Bone marrow (tissue), 2 donors: Measurements from ENCODE around the gene OR2AE1.
A peak's percentile ranks its signal among the peaks of the same experiment; 100 is the strongest.
"Not testable (repeated sequence)": the region's sequence is repeated elsewhere in the genome, so short reads cannot be mapped to it uniquely, and the experiment has no call there.

ENCODE experiments used
- DNase-seq, 2 donors: peaks; one replicate each; lab custom pipeline; 2025; lab: John Stamatoyannopoulos, UW

Gene OR2AE1, protein sequence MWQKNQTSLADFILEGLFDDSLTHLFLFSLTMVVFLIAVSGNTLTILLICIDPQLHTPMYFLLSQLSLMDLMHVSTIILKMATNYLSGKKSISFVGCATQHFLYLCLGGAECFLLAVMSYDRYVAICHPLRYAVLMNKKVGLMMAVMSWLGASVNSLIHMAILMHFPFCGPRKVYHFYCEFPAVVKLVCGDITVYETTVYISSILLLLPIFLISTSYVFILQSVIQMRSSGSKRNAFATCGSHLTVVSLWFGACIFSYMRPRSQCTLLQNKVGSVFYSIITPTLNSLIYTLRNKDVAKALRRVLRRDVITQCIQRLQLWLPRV

DNA sequence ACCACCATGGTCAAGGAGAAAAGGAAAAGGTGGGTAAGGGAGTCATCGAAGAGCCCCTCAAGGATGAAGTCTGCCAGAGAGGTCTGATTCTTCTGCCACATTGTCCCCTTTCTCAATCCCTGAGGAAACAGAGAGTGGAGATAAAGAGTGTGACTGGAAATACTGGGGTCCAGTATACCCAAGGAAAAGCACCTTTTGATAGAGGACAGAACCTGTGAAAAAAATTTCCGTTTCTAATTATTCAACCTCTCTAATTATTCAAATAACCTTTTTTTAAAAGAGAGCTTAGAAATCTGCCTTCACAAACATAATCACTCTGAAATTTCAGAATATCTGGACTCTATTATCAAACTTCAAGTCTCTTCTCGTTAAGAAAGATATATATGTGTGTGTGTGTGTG lies at the start of gene OR2AE1:
OR2AE1 (minus strand) TSS at position 101 of the 400 bp plus-strand sequence; CDS start at position 101, 0 bp downstream.
- DNase-seq, result no peak

DNA sequence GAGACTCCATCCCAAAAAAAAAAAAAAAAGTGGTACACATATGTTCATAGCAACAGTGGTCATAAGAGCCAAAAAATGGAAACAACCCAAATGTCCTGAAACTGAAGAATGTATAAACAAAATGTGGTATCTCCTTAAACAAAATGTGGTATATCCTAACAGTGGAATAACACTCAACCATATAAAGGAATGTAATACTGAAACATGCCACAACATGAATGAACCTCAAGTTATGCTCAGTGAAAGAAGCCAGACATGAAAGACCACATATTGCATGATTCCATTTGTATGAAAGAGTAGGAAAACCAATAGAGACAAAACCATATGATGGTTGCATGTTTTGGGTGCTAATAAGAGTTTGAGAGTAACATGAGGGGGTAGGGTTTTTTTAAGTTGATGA lies 49.5 kb upstream of the OR2AE1 start:
- DNase-seq, result no peak

DNA sequence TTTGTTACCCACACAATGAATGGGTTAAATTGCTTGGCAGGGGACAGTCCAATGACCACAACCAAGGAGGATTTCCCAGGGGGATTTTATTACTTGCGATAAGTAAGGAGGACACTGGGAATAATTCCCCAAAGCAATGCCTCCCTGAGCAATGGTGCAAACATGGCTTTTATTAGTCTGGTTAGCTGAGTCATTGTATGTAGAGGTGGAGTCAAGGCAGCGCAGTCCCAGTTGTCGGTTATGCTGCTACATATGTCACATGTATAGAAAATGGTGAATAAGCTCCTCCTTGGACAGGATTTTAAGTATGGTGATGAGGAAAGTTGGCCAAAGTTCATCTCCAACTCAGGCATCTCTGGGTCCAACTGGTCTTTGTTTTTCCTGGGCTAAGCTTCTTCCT lies 46.4 kb upstream of the OR2AE1 start:
- DNase-seq, result no peak

DNA sequence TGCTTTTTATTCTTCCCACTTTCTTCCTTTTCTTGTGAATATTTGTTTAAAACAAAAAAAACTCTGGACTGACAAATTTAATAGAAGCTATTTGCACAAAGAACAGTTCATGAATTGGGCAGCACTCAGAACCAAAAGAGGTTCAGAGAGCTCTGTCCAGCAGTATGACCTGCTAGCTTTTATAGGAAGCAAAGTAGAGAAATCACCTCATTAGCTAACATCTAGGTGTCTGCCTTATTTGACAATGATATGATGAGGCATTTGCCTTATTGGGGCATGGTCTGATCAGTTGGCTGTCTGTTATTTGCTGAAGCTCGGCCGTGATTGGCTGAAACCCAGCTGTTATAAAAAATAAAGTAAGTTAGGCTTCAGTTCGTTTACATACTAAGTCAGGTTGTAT lies 43.3 kb upstream of the OR2AE1 start:
- no peak for DNase-seq

DNA sequence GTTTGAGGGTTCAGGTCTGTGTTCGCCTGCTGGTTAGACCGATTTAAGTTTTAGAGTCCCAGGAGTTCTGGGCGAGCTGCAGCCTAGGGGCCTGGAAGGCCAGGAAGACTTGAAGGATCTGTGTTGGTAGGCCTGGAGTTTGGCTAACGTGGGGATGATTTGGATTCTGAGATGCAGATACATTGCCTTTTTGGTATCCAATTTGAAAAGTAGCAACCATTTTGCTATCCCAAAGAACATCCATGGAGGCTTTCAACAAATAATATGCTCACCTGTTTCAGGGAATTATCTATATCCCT lies 42.9 kb upstream of the OR2AE1 start:
- no peak for DNase-seq

DNA sequence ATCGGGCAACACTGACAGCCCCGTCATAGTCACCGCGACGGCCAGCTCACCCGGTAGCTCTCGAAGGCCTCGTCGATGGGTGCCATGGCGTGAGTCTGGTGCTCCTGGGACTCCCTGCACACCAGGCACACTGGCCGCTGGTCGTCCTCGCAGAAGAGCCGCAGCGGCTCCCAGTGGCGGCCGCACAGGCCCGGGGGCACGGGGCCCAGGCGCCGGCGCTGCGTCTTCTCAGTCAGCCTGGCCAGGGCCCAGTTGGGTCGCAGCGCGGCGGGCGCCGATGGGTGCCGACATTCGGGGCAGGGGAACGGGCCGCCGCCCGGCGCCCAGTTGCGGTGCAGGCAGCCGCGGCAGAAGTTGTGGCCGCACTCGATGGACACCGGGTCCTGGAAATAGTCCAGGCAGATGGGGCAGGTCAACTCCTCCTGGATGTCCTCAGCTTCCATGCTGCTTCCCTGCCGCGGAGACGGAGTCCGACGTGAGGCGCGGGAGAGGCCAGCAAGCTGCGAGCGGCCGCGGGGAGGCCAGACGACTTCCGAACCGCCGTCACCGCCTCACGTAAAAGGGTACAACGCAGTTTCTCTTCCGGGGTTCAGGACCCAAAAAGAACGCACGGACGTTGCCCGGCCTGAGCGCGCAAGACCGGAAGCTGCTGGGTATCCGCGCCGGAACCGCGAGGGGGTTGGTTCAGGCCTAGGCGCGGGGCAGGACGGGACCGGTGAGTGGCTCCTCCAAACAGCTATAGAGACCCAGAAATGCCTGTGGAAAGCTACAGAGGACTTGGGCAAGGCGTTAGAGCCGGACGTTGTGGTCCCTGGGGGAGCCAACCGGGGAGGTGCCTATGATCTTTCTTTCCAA lies 42.4 kb upstream of the OR2AE1 start, which contains the start of gene TRIM4:
TRIM4 (minus strand) TSS at position 572 of the 855 bp plus-strand sequence; CDS start at position 443, 129 bp downstream.
- DNase-seq, result peak; percentile 79 to 88

DNA sequence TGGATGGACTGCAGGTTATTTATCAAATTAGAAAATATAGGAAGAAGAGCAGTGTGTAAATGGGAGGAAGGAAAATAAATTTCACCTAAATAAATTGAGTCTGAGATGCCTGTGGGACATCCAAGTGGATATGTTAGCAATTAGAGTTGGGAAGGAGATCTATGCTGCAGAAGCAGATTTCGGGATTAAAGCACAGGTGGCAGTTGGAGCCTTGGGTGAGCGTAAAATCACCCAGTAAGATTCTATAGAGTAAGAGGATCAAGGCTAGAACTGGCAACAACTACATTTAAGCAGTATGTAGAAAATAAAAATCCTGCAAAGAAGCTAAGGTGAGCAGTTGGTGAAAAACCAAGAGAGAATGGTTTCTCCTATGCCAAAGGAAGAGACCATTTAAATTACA lies 34.1 kb upstream of the OR2AE1 start:
- no peak for DNase-seq

DNA sequence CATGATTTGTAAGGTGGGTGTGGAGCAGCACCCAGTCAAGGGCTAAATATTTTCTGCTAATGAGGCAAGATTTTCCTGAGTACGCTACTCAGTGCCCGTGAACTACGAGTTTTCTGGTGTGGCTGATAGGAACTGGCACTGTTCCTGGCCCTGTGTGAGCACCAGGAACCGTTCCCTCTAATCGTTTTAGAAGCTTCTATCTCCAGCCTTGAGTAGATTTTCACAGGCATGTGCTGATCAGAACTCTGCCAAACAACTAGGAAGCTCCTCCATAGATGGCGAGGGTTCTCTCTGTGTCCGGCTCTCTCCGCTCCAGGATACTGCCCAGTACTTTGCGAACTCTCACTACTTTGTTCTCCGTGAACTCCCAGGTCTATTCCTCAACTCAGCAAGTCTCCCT lies 24.7 kb upstream of the OR2AE1 start:
- DNase-seq, result no peak

DNA sequence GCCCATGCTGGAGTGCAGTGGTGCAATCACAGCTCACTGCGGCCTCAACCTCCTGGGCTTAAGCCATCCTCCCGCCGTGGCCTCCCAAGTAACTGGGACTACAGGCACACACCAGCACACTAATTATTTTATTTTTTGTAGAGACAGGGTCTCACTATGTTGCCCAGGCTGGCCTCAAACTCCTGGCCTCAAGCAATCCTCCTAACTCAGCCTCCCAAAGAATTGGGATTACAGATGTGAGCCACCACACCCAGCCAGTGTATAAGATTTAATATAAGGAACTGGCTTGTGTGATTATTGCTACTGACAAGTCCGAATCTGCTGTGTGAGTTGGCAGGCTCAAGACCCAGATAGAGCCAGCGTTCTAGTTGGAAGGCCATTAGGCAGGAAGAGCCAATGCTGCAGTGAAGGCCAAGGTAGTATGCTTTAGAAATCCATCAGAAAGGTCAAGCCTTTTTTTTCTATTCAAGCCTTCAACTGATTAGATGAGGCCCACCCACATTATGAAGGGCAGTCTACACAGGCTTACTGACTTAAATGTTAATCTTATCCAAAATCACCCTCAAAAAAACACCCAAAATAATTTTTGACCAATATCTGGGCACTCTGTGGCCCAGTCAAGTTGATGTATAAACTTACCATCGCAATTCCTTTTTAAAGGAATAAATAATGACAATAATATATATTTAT lies 23.1 kb upstream of the OR2AE1 start:
- no peak for DNase-seq

DNA sequence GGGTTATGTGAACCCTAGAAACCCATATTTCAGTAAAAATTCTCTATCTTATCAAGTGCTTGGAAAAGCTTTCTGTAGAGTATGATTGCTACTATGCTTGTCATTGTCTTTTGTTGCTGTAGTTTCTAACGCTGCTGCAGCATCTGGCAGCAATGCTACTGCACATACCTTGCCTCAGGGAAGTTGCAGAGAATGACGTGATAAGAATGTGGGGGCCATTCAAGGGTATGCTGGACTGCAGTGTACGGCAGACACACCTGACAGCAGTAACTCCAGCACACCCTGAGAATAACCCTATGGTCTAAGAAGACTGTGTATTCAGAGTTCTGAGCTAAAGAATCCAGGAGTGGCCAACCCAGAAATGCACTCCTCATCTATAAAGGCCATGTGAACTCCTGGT lies 22.0 kb upstream of the OR2AE1 start:
- DNase-seq, result no peak

DNA sequence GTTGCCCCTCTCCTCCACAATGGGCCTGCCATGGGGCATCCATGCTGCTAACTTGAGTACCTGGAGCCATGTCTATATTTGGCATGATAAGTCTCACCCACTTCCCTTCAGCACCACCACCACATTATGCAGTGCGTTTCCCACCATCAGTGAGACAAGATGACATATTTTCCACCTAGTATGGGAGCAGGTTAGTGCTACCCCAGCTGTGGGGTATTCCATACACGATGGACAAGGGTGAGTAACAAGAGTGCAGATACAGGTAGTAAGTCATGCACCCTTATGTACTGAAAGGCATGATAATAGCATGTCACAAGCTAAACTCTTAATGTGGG lies 21.2 kb upstream of the OR2AE1 start:
- no peak for DNase-seq

DNA sequence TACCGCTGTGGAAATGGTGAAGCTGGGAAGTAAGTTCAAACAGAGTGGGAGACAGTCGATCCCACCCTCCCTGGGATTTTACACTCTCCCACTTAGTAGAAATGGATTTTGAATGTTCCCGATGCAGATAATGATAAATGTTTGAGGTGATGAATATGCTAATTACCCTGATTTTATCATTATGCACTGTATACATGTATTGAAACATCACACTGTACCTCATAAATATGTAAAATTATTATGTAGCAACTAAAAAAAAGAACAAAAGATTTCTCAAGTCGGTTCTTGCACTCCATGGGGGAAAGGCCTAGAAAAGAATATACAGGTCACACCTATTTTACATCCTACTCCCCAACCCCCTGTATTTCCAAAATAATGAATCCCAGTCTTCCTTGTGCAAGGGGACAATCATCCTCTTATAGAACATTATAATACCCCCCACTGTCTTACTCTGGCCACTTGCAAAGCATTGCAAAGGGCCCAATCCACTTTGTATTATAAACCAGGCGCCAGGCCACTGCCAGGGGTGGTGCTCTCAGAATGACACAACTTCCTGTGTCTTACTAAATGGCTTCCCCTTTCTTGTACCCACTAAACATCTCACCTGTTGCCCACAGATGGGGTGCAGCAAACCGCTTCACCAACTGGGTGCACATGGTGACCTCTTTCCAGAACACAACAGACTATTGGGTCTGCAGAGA lies 20.6 kb upstream of the OR2AE1 start:
- no peak for DNase-seq

DNA sequence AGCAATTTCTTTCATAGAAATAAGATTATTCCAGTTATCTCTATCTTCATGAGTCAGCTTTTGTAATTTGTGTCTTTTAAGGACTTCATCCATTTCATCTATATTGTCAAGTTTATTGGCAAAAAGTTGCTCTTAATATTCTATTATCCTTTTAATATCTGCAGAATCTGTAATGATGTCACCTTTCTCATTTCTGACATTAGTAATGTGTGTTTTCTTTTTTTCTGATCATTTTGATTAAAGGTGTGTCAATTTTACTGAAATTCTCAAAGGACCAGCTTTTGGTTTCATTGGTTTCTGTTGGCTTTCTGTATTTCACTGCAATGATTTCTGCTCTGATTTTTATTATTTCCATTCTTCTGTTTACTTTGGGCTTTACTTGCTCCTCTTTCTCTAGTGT lies 17.9 kb upstream of the OR2AE1 start:
- DNase-seq, result no peak

DNA sequence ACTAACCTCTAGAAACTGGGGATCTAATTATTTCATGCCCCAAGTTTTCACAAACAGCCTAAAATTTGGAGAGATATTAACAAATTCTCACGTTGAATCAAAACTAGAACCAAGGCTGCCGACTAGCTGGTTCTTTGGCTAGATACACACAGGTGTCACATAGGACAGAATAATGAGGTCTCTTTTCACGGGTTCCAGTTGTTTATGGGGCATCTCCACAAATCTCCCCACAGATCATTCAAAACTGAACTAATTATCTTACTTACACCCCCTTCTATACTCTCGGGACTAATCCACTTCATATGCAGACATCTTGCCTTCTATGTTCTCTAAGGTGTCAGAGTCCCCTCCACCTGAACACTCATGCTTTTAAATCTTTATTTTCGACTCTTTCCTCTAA lies 16.4 kb upstream of the OR2AE1 start:
- DNase-seq, result no peak

DNA sequence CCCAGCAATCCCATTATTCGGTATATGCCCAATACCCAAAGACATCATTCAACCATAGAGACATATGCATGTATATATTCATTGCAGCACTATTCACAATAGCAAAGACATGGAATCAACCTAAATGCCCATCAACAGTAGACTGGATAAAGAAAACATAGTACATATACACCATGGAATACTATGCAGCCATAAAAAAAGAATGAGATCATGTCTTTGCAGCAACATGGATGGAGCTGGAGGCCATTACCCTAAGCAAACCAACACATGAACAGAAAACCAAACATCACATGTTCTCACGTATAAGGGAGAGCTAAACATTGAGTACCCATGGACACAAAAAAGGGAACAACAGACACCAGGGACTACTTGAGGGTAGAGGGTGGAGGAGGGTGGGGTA lies 13.5 kb upstream of the OR2AE1 start:
- DNase-seq, result not testable (repeated sequence)

DNA sequence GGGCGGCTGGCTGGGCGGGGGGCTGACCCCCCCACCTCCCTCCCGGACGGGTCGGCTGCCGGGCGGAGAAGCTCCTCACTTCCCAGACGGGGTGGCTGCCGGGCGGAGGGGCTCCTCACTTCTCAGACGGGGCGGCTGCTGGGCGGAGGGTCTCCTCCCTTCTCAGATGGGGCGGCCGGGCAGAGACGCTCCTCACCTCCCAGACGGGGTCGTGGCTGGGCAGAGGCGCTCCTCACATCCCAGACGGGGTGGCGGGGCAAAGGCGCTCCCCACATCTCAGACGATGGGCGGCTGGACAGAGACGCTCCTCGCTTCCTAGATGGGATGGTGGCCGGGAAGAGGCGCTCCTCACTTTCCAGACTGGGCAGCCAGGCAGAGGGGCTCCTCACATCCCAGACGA lies 11.5 kb upstream of the OR2AE1 start:
- DNase-seq, result not testable (repeated sequence)

DNA sequence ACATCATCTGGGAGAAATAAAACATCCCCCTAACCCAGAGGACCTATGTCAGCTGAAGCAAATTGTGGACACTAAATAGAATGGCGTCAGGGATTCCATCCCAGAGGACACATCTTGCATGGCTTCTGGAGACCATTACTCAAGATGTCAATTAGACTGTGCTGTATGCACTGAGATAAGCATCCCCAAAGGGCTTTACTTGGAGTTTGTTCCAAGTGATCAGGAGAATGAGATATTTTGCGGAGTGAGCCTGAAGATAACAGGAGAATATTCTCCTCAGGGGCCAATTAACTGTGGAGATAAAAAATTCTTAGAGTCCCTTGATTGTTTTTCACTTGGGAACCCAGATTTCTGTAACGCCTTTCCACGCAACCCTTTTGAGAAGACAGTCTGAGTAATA lies 4.5 kb upstream of the OR2AE1 start:
- DNase-seq, result no peak

DNA sequence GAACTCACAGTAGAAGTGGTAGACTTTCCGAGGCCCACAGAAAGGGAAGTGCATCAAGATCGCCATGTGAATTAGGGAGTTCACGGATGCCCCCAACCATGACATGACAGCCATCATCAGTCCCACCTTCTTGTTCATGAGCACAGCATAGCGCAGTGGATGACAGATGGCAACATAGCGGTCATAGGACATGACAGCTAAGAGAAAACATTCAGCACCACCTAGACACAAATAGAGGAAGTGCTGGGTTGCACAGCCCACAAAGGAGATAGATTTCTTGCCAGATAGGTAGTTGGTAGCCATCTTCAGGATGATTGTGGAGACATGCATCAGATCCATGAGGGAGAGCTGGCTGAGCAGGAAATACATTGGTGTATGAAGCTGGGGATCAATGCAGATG lies 342 bp downstream of the OR2AE1 start:
- no peak for DNase-seq

DNA sequence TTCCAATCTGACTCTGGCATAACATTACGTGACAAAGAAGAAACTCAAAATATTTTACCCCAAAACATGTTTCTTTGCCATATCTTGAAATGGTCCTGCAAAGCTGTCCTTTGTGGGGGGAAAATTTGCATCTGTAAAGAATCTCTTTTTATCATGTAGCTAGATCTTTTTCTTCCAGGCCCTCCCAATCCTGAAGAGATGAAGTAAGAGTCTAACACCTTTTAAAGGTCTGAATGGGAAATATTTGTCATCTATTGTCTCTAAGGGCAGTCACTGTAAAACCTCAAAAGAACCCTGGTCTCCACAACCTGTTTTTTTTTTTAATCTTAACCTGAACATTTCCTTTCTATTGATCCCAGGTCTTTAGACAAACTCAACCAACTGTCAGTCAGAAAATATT lies 8.6 kb downstream of the OR2AE1 start:
- DNase-seq, result no peak

DNA sequence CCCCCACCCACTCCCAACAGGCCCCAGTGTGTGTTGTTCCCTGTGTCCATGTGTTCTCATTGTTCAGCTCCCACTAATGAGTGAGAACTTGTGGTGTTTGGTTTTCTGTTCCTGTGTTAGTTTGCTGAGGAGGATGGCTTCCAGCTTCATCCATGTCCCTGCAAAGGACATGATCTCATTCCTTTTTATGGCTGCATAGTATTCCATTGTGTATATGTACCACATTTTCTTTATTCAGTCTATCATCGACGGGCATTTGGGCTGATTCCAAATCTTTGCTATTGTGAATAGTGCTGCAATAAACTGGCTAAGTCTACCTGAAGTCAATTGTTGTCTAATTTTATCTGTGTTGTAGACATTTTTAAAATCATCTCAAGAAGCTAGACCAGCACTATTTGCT lies 9.4 kb downstream of the OR2AE1 start:
- DNase-seq, result not testable (repeated sequence)

DNA sequence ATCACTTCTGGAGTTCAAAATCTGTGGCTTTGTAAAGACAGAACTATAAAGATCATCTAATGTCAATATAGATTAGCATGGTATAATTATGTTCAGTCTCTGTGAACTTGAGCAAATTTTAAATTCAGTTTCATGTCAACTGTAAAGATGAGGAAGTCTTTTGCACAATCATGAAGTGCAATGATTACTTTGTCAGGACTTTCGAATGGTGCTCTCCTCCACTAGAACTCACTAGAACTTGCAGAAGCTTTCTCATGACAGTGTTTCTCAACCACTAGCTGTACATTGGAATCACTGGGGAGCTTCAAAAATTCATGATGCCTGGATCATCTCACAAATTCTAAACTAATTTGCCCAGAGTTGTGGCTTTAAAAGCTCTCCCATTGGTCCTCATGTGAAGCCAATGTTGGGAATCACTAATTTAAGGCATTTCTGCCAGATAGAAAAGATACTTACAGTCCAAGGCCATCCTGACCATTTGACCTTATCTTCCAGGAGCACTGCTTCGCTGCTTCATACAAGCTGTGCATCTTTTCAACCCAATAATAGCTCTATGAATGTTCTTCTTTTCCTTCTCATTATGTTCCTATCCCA lies 12.9 kb downstream of the OR2AE1 start:
- DNase-seq, result no peak
